NCI-H524 treated with DMSO at 0.1 percent for 48 hours (cell line): ENCODE measurements around the gene SERPINE1.

ENCODE experiments used
- DNase-seq: peaks from one replicate; lab custom pipeline; 2025; lab: John Stamatoyannopoulos, UW

The SERPINE1 gene

GRCh38 chr7:101170617-101171441, 43.9 kb downstream of the SERPINE1 start:
- no peak for DNase-seq

- no peak for DNase-seq
These were observed 44.5 kb downstream of the SERPINE1 start for GRCh38 chr7:101171442-101171837.

GRCh38 chr7:101172005-101172853, 45.3 kb downstream of the SERPINE1 start:
- DNase-seq = no peak

- DNase-seq = no peak
These were observed 46.2 kb downstream of the SERPINE1 start for GRCh38 chr7:101172854-101173751.

- no peak for DNase-seq
These were observed 46.9 kb downstream of the SERPINE1 start for GRCh38 chr7:101173752-101174244.

- no peak for DNase-seq
These were observed 47.5 kb downstream of the SERPINE1 start for GRCh38 chr7:101174322-101174854.

GRCh38 chr7:101175664-101176063, 48.8 kb downstream of the SERPINE1 start:
- no peak for DNase-seq

- DNase-seq = no peak
These were observed 50.7 kb downstream of the SERPINE1 start for GRCh38 chr7:101177644-101178043.

GRCh38 chr7:101179117-101179516, 52.2 kb downstream of the SERPINE1 start:
- no peak for DNase-seq

GRCh38 chr7:101179713-101180112, 52.8 kb downstream of the SERPINE1 start:
- no peak for DNase-seq

- DNase-seq = no peak
These were observed 53.3 kb downstream of the SERPINE1 start, which contains the start of gene NAT16 for GRCh38 chr7:101180130-101180755. Gene NAT16, minus strand, starts transcription at chr7:101180293. Its CDS starts 5,486 bp downstream, at chr7:101174807.

- no peak for DNase-seq
These were observed 58.4 kb downstream of the SERPINE1 start for GRCh38 chr7:101185258-101185839.

- DNase-seq = no peak
These were observed 59.3 kb downstream of the SERPINE1 start for GRCh38 chr7:101186194-101186593.

GRCh38 chr7:101186844-101187428, 60.0 kb downstream of the SERPINE1 start:
- DNase-seq = no peak
